A549 treated with dexamethasone at 1 μM for 4 hours (cell line): ENCODE data around the gene FAM237A. TPM values are rescaled to one million over a fixed set of nuclear protein-coding genes. Genes with fewer than 3 reads are reported as not detected.

ENCODE experiments used
- total RNA-seq: library from RNA; stranded (reverse); fragments of 200-300 nt; extraction: Qiagen RNA extraction; gene quantifications from 5 replicates; pipeline ENCODE4 v1.2.3, GENCODE V29; 2022

The FAM237A gene
- not detected in 5 replicates for total RNA-seq

GRCh38 chr2:206642075-206643025 lies at the start of gene FAM237A:
TSS of gene FAM237A (plus strand) at chr2:206642487. CDS start at chr2:206644237, 1,750 bp downstream.

Other genes with a start within 250 kb of the FAM237A start
- gene ADAM23, start 199.0 kb upstream of the FAM237A start, total RNA-seq, result 9.5 to 10.7 TPM (median 9.8 TPM) in 5 replicates
- gene DYTN, start 75.9 kb downstream of the FAM237A start, total RNA-seq, result not detected in 5 replicates
- gene MDH1B, start 122.8 kb downstream of the FAM237A start, total RNA-seq, result 1.3 to 1.9 TPM (median 1.7 TPM) in 5 replicates
- gene FASTKD2, start 123.1 kb downstream of the FAM237A start, total RNA-seq, result 29.4 to 35.0 TPM (median 33.2 TPM) in 5 replicates